SK-N-SH (cell line): ENCODE results near the gene AQP1. TPM values are rescaled to one million over a fixed set of nuclear protein-coding genes. Genes with fewer than 3 reads are reported as not detected.

Experiments used
- CTCF ChIA-PET: fragments of 300-600, 350-600 bp; formaldehyde crosslinking; extraction: SDS; loops from one replicate; lab custom pipeline; 2021; lab: Yijun Ruan, JAX
- POLR2A ChIA-PET: fragments of 350-600 bp; sonication (Branson Sonifier 250); formaldehyde crosslinking; extraction: SDS; loops from one replicate; lab custom pipeline; 2020; ENCODE audit warnings: antibody characterized with exemption, inconsistent platforms; lab: Yijun Ruan, JAX
- DNase-seq: peaks from one replicate; pipeline ENCODE4 v3.0.0; 2012
- H2AFZ ChIP-seq: fragments of 200-600 bp; sonication (generic); 2 replicates; pipeline ENCODE4 v1.8.1; 2016; ENCODE audit warnings: antibody characterized with exemption, mild to moderate bottlenecking, low read depth
- H3F3A ChIP-seq: fragments of 200-600 bp; sonication (generic); replicated peaks from 2 replicates; pipeline ENCODE3; 2016; ENCODE audit warnings: antibody characterized with exemption, mild to moderate bottlenecking; ENCODE audit not compliant: insufficient read depth
- H3K27ac ChIP-seq, 2 experiments: fragments of 200-500 bp in 1 of 2; fragments of 200-600 bp in 1 of 2; sonication (Bioruptor generic) in 1 of 2; sonication (generic), shearing (Covaris generic) in 1 of 2; 2 replicates each; pipeline versions ENCODE4 v1.5.1 to v1.6.1; 2014 to 2016; ENCODE audit warnings: low read depth in 2 of 2, inconsistent platforms in 1 of 2, low read length in 1 of 2, mild to moderate bottlenecking in 1 of 2, mixed read lengths in 1 of 2
- H3K27me3 ChIP-seq: fragments of 200-600 bp; sonication (generic), shearing (Covaris generic); 2 replicates; pipeline ENCODE4 v1.6.1; 2016; ENCODE audit warnings: mixed run types; ENCODE audit not compliant: insufficient read depth
- H3K36me3 ChIP-seq, 2 experiments: fragments of 200-500 bp in 1 of 2; fragments of 200-600 bp in 1 of 2; sonication (Bioruptor generic) in 1 of 2; sonication (generic) in 1 of 2; replicated peaks in 1 of 2; 2 replicates each; pipeline versions ENCODE3 to v1.5.1; 2014 to 2016; ENCODE audit warnings: low read length in 1 of 2, mild to moderate bottlenecking in 1 of 2; ENCODE audit not compliant: insufficient read depth in 2 of 2, control insufficient read depth in 1 of 2
- H3K4me1 ChIP-seq, 2 experiments: fragments of 200-500 bp in 1 of 2; fragments of 200-600 bp in 1 of 2; sonication (Bioruptor generic) in 1 of 2; sonication (generic), shearing (Covaris generic) in 1 of 2; 2 replicates each; pipeline versions ENCODE4 v1.5.1 to v1.6.1; 2014 to 2016; ENCODE audit warnings: low read depth in 1 of 2, low read length in 1 of 2, mixed run types in 1 of 2; ENCODE audit not compliant: insufficient read depth in 2 of 2, control insufficient read depth in 1 of 2
- H3K4me2 ChIP-seq: fragments of 200-600 bp; sonication (generic), shearing (Covaris generic); 2 replicates; pipeline ENCODE4 v1.6.1; 2017; ENCODE audit warnings: mixed run types
- H3K4me3 ChIP-seq, 2 experiments: fragments of 200-500 bp in 1 of 2; fragments of 200-600 bp in 1 of 2; sonication (Bioruptor generic) in 1 of 2; sonication (generic), shearing (Covaris generic) in 1 of 2; 2 replicates each; pipeline versions ENCODE4 v1.5.1 to v1.8.1; 2014 to 2016; ENCODE audit warnings: low read depth in 2 of 2, inconsistent platforms in 1 of 2, low read length in 1 of 2, mild to moderate bottlenecking in 1 of 2, mixed read lengths in 1 of 2, moderate library complexity in 1 of 2
- H3K79me2 ChIP-seq: fragments of 200-600 bp; sonication (generic); 2 replicates; pipeline ENCODE4 v1.8.1; 2017; ENCODE audit warnings: mild to moderate bottlenecking; ENCODE audit not compliant: insufficient read depth
- H3K9ac ChIP-seq: fragments of 200-600 bp; sonication (generic); 2 replicates; pipeline ENCODE4 v1.6.1; 2017; ENCODE audit warnings: mixed run types
- H3K9me2 ChIP-seq: fragments of 200-600 bp; sonication (generic); 2 replicates; pipeline ENCODE4 v1.6.1; 2017; ENCODE audit warnings: mixed run types
- H3K9me3 ChIP-seq: fragments of 200-600 bp; sonication (generic); 2 replicates; pipeline ENCODE4 v1.6.1; 2017; ENCODE audit warnings: mixed run types, mild to moderate bottlenecking, moderate library complexity
- H4K20me1 ChIP-seq: fragments of 200-600 bp; sonication (generic); 2 replicates; pipeline ENCODE4 v1.6.1; 2017; ENCODE audit warnings: mild to moderate bottlenecking, mixed run types; ENCODE audit not compliant: insufficient read depth
- CHD2 ChIP-seq: fragments of 150-350 bp; IDR thresholded peaks from 2 replicates; pipeline ENCODE4 v1.6.1; 2018; ENCODE audit warnings: low read length; ENCODE audit not compliant: partially characterized antibody
- CTCF ChIP-seq: fragments of 200-600 bp; sonication (generic); IDR thresholded peaks from 2 replicates; pipeline ENCODE4 v1.6.1; 2017; ENCODE audit warnings: antibody characterized with exemption, mild to moderate bottlenecking, moderate library complexity
- EP300 ChIP-seq, 2 experiments: IDR thresholded peaks; 2 replicates each; pipeline versions ENCODE4 v1.4.0 to v1.6.1; 2012; ENCODE audit warnings: borderline replicate concordance in 1 of 2, low read depth in 1 of 2, low read length in 1 of 2
- GATA2 ChIP-seq: sonication (generic); formaldehyde crosslinking; IDR thresholded peaks from 2 replicates; pipeline ENCODE4 v1.5.0; 2020; ENCODE audit warnings: mild to moderate bottlenecking, missing genetic modification reagents
- MEF2A ChIP-seq: IDR thresholded peaks from 2 replicates; pipeline ENCODE4 v1.4.0; 2012; ENCODE audit warnings: low read depth, borderline replicate concordance
- POLR2AphosphoS5 ChIP-seq: IDR thresholded peaks from 2 replicates; pipeline ENCODE4 v1.6.1; 2012; ENCODE audit warnings: low read depth, low read length
- RFX5 ChIP-seq: IDR thresholded peaks from 2 replicates; pipeline ENCODE4 v1.6.1; 2012; ENCODE audit warnings: mild to moderate bottlenecking, improper control_type of control experiment, low read length
- RXRA ChIP-seq: IDR thresholded peaks from 2 replicates; pipeline ENCODE4 v1.4.0; 2012; ENCODE audit warnings: low read depth, mild to moderate bottlenecking, borderline replicate concordance
- SMC3 ChIP-seq: IDR thresholded peaks from 2 replicates; pipeline ENCODE4 v1.6.1; 2012; ENCODE audit warnings: low read depth, low read length, improper control_type of control experiment
- TAF1 ChIP-seq: IDR thresholded peaks from 2 replicates; pipeline ENCODE4 v1.6.1; 2012; ENCODE audit warnings: low read depth, mild to moderate bottlenecking, low read length, moderate library complexity, borderline replicate concordance
- TEAD4 ChIP-seq: IDR thresholded peaks from 2 replicates; pipeline ENCODE4 v1.4.0; 2012; ENCODE audit warnings: mild to moderate bottlenecking, borderline replicate concordance; ENCODE audit not compliant: insufficient read depth
- WGBS: methylation state at CpG from one replicate; pipeline ENCODE4 v1.1.6; 2017; ENCODE audit warnings: low lambda C conversion rate; 5-methylcytosine and 5-hydroxymethylcytosine counted together
- polyA plus RNA-seq, 3 experiments: library from polyadenylated mRNA; depleted of rRNA; stranded (reverse); fragments of >200 nt; gene quantifications; 2 replicates each; pipeline ENCODE4 v1.2.3, GENCODE V29; 2012
- TF ChIP-seq, protein P1 (sequence below): IDR thresholded peaks from 2 replicates; pipeline ENCODE4 v1.4.0; 2012; ENCODE audit warnings: low read depth, borderline replicate concordance
- TF ChIP-seq, protein P2 (sequence below): IDR thresholded peaks from 2 replicates; pipeline ENCODE4 v1.6.1; 2012; ENCODE audit warnings: mild to moderate bottlenecking, low read depth, low read length, moderate library complexity
- TF ChIP-seq, protein P3 (sequence below): fragments of 150-350 bp; IDR thresholded peaks from 2 replicates; pipeline ENCODE4 v1.6.1; 2017; ENCODE audit warnings: antibody characterized with exemption, low read length, low read depth, borderline replicate concordance
- TF ChIP-seq, protein P4 (sequence below): IDR thresholded peaks from 2 replicates; pipeline ENCODE4 v1.4.0; 2012; ENCODE audit warnings: low read depth, borderline replicate concordance
- TF ChIP-seq, protein P5 (sequence below): IDR thresholded peaks from 2 replicates; pipeline ENCODE4 v1.4.0; 2012; ENCODE audit warnings: low read depth

Gene AQP1
- polyA plus RNA-seq, 1 of the 3 experiments (the other 2 are of a cell fraction) = 1.7 TPM

- TF ChIP-seq, protein P1, sequence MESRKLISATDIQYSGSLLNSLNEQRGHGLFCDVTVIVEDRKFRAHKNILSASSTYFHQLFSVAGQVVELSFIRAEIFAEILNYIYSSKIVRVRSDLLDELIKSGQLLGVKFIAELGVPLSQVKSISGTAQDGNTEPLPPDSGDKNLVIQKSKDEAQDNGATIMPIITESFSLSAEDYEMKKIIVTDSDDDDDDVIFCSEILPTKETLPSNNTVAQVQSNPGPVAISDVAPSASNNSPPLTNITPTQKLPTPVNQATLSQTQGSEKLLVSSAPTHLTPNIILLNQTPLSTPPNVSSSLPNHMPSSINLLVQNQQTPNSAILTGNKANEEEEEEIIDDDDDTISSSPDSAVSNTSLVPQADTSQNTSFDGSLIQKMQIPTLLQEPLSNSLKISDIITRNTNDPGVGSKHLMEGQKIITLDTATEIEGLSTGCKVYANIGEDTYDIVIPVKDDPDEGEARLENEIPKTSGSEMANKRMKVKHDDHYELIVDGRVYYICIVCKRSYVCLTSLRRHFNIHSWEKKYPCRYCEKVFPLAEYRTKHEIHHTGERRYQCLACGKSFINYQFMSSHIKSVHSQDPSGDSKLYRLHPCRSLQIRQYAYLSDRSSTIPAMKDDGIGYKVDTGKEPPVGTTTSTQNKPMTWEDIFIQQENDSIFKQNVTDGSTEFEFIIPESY = no peak
- no peak for TF ChIP-seq POLR2AphosphoS5
- TF ChIP-seq CTCF = no peak
- no peak for TF ChIP-seq TEAD4
- TF ChIP-seq, protein P2, sequence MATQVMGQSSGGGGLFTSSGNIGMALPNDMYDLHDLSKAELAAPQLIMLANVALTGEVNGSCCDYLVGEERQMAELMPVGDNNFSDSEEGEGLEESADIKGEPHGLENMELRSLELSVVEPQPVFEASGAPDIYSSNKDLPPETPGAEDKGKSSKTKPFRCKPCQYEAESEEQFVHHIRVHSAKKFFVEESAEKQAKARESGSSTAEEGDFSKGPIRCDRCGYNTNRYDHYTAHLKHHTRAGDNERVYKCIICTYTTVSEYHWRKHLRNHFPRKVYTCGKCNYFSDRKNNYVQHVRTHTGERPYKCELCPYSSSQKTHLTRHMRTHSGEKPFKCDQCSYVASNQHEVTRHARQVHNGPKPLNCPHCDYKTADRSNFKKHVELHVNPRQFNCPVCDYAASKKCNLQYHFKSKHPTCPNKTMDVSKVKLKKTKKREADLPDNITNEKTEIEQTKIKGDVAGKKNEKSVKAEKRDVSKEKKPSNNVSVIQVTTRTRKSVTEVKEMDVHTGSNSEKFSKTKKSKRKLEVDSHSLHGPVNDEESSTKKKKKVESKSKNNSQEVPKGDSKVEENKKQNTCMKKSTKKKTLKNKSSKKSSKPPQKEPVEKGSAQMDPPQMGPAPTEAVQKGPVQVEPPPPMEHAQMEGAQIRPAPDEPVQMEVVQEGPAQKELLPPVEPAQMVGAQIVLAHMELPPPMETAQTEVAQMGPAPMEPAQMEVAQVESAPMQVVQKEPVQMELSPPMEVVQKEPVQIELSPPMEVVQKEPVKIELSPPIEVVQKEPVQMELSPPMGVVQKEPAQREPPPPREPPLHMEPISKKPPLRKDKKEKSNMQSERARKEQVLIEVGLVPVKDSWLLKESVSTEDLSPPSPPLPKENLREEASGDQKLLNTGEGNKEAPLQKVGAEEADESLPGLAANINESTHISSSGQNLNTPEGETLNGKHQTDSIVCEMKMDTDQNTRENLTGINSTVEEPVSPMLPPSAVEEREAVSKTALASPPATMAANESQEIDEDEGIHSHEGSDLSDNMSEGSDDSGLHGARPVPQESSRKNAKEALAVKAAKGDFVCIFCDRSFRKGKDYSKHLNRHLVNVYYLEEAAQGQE = no peak
- TF ChIP-seq EP300 (IDR thresholded peaks at IDR 0.05; ENCODE audit: borderline replicate concordance in 1 of 2, low read depth in 1 of 2, low read length in 1 of 2) = peak in 1 of 2 experiments; percentile 75; a peak in 1 of 4 replicates
- TF ChIP-seq RFX5 = no peak
- TF ChIP-seq, protein P3, sequence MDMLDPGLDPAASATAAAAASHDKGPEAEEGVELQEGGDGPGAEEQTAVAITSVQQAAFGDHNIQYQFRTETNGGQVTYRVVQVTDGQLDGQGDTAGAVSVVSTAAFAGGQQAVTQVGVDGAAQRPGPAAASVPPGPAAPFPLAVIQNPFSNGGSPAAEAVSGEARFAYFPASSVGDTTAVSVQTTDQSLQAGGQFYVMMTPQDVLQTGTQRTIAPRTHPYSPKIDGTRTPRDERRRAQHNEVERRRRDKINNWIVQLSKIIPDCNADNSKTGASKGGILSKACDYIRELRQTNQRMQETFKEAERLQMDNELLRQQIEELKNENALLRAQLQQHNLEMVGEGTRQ = no peak
These were observed 14.7 kb downstream of the AQP1 start (continued) for GRCh38 chr7:30926313-30926712.

- H3K4me2 ChIP-seq = no peak overlapping the region
- no peaks in the 10 kb centered on the region for H4K20me1 ChIP-seq
- no peaks in the 10 kb centered on the region for H3K27me3 ChIP-seq
- CTCF ChIA-PET = interaction anchor here (0.6 to 4.2 kb wide), 4 partner anchors 7 to 56 kb away, joined by 3 to 21 read pairs (median 11); no protein-coding TSS in a partner anchor
- POLR2A ChIA-PET = no interaction called here
- H3K79me2 ChIP-seq = no peaks in the 10 kb centered on the region
- no peak overlapping the region for H3K27ac ChIP-seq
- H3K36me3 ChIP-seq = no peaks in the 10 kb centered on the region
- WGBS = 21% methylated on average over 3 of the region's 3 CpGs
- no peak overlapping the region; a peak in 1 of 4 replicates for H3K4me3 ChIP-seq
- no peaks in the 10 kb centered on the region for H3K9me2 ChIP-seq
- H3K4me1 ChIP-seq = peaks cover 0 to 33% of the 10 kb centered on the region in 2 experiments; a peak in 1 of 4 replicates
- H3K9ac ChIP-seq = no peak overlapping the region
- H3F3A ChIP-seq = no peaks in the 10 kb centered on the region
- no peak overlapping the region for H2AFZ ChIP-seq
- DNase-seq = peak; percentile 20
- H3K9me3 ChIP-seq = no peaks in the 10 kb centered on the region
- TF ChIP-seq GATA2 (CRISPR knock-in tag) (no peak), MEF2A (no peak), TAF1 (no peak), RXRA (no peak), SMC3 (no peak), CHD2 (no peak), RFX5 (no peak)
- TF ChIP-seq, protein P1 = no peak
- TF ChIP-seq, protein P3 = no peak
- TF ChIP-seq, protein P4, sequence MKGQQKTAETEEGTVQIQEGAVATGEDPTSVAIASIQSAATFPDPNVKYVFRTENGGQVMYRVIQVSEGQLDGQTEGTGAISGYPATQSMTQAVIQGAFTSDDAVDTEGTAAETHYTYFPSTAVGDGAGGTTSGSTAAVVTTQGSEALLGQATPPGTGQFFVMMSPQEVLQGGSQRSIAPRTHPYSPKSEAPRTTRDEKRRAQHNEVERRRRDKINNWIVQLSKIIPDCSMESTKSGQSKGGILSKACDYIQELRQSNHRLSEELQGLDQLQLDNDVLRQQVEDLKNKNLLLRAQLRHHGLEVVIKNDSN = no peak
- TF ChIP-seq, protein P5, sequence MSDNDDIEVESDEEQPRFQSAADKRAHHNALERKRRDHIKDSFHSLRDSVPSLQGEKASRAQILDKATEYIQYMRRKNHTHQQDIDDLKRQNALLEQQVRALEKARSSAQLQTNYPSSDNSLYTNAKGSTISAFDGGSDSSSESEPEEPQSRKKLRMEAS = no peak
These were observed 15.4 kb downstream of the AQP1 start for GRCh38 chr7:30927040-30927439.
